Measurements from ENCODE around the gene DNASE1L2.

DNASE1L2 gene

GRCh38 chr16:2211923-2212347 is 24.3 kb upstream of the DNASE1L2 start:
- peaks cover 20% of the 10 kb centered on the region for H3K4me1 ChIP-seq (ENCODE audit: control insufficient read depth, insufficient read depth, low read length)
- H3K27me3 ChIP-seq (ENCODE audit: control insufficient read depth, insufficient read depth, low read length), result no peaks in the 10 kb centered on the region
- H3K9ac ChIP-seq (ENCODE audit: low read depth, low read length), result no peak overlapping the region
- peaks cover 22% of the 10 kb centered on the region for H3K36me3 ChIP-seq (ENCODE audit: insufficient read depth, low read length)
- H3K4me2 ChIP-seq (ENCODE audit: low read length), result peak overlapping the region; percentile 98
- H3K9me3 ChIP-seq (replicated peaks; ENCODE audit: low read length), result no peaks in the 10 kb centered on the region
- H3K4me3 ChIP-seq (ENCODE audit: low read length), result no peak overlapping the region

GRCh38 chr16:2212362-2213324 is 23.6 kb upstream of the DNASE1L2 start:
- peaks cover 19% of the 10 kb centered on the region for H3K4me1 ChIP-seq (ENCODE audit: control insufficient read depth, insufficient read depth, low read length)
- H3K4me2 ChIP-seq (ENCODE audit: low read length), result peak overlapping the region; percentile 98
- H3K9ac ChIP-seq (ENCODE audit: low read depth, low read length), result peak overlapping the region; percentile 92
- H3K36me3 ChIP-seq (ENCODE audit: insufficient read depth, low read length), result peaks cover 18% of the 10 kb centered on the region
- H3K4me3 ChIP-seq (ENCODE audit: low read length), result peak overlapping the region; percentile 97
- H3K9me3 ChIP-seq (replicated peaks; ENCODE audit: low read length), result no peaks in the 10 kb centered on the region
- no peaks in the 10 kb centered on the region for H3K27me3 ChIP-seq (ENCODE audit: control insufficient read depth, insufficient read depth, low read length)

DNA sequence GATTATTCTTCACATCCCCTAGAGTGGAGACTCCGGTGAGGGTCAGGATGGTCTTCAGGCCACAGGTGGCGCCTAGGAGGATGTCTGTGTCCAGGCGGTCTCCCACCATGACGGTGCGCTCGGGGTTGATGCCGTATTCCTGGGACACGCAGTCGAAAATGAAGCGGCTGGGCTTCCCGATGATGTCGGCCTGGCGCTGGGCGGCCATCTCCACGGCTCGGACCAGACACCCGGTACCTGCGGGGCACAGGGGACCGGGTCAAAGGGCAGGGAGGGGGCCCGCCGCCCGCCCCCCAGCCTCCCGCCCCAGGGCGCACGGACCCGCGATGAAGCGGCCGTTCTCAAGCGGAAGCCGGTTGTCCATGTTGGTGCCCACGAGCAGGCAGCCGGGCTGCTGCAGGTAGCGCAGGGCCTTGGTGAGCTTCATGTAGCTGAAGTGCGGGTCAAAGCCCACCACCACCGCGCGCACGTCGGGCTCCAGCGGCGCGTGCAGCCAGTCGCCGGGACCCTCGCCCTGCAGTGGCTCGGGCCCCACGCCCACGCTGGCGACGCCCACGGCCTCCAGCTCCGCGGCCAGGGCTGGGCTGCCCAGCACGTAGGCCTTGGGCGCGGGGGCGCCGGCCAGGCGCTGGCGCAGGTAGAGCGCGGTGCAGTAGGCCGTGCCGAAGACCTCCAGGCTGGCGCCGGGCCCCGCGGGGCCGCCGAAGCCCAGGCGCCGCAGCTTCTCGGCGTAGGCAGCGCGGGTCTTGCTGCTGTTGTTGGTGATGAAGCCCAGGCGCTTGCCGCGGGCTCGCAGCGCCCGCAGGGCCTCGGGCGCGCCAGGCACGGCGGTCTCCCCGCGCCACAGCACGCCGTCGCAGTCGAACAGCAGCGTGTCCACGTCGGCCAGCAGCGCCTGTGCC is 22.2 kb upstream of the DNASE1L2 start:
- H3K9ac ChIP-seq (ENCODE audit: low read depth, low read length), result peak overlapping the region; percentile 92
- H3K27me3 ChIP-seq (ENCODE audit: control insufficient read depth, insufficient read depth, low read length), result no peaks in the 10 kb centered on the region
- peaks cover 8% of the 10 kb centered on the region for H3K36me3 ChIP-seq (ENCODE audit: insufficient read depth, low read length)
- H3K4me1 ChIP-seq (ENCODE audit: control insufficient read depth, insufficient read depth, low read length), result peaks cover 19% of the 10 kb centered on the region
- H3K4me3 ChIP-seq (ENCODE audit: low read length), result peak overlapping the region; percentile 97
- no peaks in the 10 kb centered on the region for H3K9me3 ChIP-seq (replicated peaks; ENCODE audit: low read length)
- H3K4me2 ChIP-seq (ENCODE audit: low read length), result peak overlapping the region; percentile 98

DNA sequence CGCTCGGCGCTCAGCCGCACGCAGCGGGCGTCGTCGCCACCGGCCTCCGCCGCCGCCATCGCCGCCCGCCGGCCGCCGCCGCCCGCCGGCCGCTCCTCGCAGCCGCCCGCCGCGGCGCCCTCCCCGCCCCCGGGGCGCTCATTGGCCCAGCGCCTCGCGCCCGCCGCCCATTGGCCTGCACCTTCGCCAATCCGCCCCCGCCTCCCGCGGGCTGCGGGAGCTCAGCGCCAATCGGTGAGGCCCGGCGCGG is 21.6 kb upstream of the DNASE1L2 start, which contains the start of gene PGP:
TSS of gene PGP (minus strand) at position 122 of the 250 bp plus-strand sequence. CDS start at position 59, 63 bp downstream.
- no peaks in the 10 kb centered on the region for H3K27me3 ChIP-seq (ENCODE audit: control insufficient read depth, insufficient read depth, low read length)
- peak within 1 kb of the TSS; percentile 97 for H3K4me3 ChIP-seq (ENCODE audit: low read length)
- peaks cover 19% of the 10 kb centered on the region for H3K4me1 ChIP-seq (ENCODE audit: control insufficient read depth, insufficient read depth, low read length)
- H3K9me3 ChIP-seq (replicated peaks; ENCODE audit: low read length), result no peaks in the 10 kb centered on the region
- H3K9ac ChIP-seq (ENCODE audit: low read depth, low read length), result peak within 1 kb of the TSS; percentile 92
- H3K36me3 ChIP-seq (ENCODE audit: insufficient read depth, low read length), result peaks cover 3% of the 10 kb centered on the region
- peak within 1 kb of the TSS; percentile 98 for H3K4me2 ChIP-seq (ENCODE audit: low read length)

DNA sequence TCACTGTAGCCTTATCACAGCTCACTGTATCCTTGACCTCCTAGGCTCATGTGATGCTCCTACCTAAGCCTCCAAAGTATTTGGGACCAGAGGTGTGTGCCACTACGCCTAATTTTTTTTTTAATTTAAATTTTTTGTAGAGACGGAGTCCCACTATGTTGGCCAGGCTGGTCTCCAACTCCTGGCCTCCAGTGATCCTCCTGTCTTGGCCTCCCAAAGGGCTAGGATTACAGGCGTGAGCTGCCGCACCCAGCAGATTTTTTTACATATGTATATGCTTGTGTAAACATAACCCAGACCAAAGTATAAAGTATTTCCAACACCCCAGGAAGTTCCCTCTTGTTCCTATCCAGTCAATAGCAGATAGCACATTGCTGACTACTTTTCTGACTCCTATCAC is 19.9 kb upstream of the DNASE1L2 start:
- Histone ChIP-seq H3K9ac (ENCODE audit: low read depth, low read length) (no peak overlapping the region), H3K4me3 (ENCODE audit: low read length) (no peak overlapping the region), H3K27me3 (ENCODE audit: control insufficient read depth, insufficient read depth, low read length) (no peaks in the 10 kb centered on the region), H3K4me2 (ENCODE audit: low read length) (no peak overlapping the region), H3K36me3 (ENCODE audit: insufficient read depth, low read length) (no peaks in the 10 kb centered on the region), H3K9me3 (replicated peaks; ENCODE audit: low read length) (no peaks in the 10 kb centered on the region), H3K4me1 (ENCODE audit: control insufficient read depth, insufficient read depth, low read length) (peaks cover 19% of the 10 kb centered on the region)

DNA sequence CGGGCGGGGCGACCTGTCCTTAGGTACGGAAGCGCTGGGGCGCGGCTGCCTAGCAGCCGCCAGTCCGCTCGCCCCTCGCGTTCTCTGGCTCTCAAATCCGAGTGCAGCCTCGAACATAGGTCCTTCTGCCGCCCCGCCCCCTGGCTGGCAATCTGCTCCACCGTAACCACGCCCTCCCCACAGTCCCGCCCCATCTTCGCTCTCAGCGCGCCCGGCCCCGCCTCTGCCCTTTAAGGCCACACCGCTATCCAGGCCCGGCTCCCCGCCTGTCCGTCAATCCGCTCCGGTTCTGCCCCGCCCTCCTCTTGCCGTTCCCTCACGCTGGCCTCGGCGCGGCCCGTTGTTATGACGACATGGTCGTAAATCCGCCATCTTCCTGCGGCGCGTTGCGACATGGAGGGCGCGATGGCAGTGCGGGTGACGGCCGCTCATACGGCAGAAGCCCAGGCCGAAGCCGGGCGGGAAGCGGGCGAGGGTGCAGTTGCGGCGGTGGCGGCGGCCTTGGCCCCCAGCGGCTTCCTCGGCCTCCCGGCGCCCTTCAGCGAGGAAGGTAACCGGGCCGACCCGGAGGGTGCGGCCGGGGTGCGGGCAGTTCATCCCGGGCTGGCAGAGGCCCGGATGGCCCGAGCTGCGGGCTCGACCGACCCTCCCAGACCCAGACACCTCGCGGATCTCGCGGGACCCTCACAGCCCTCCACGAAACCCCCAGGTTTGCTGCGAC is 12.9 kb upstream of the DNASE1L2 start, which contains the start of gene E4F1:
TSS of gene E4F1 (plus strand) at position 371 of the 721 bp plus-strand sequence. CDS start at position 394, 23 bp downstream.
- H3K4me2 ChIP-seq (ENCODE audit: low read length), result peak within 1 kb of the TSS; percentile 93
- H3K36me3 ChIP-seq (ENCODE audit: insufficient read depth, low read length), result no peaks in the 10 kb centered on the region
- H3K4me1 ChIP-seq (ENCODE audit: control insufficient read depth, insufficient read depth, low read length), result peaks cover 23% of the 10 kb centered on the region
- peak within 1 kb of the TSS; percentile 94 for H3K9ac ChIP-seq (ENCODE audit: low read depth, low read length)
- no peaks in the 10 kb centered on the region for H3K27me3 ChIP-seq (ENCODE audit: control insufficient read depth, insufficient read depth, low read length)
- no peaks in the 10 kb centered on the region for H3K9me3 ChIP-seq (replicated peaks; ENCODE audit: low read length)
- H3K4me3 ChIP-seq (ENCODE audit: low read length), result peak within 1 kb of the TSS; percentile 90

- Histone ChIP-seq H3K4me3 (ENCODE audit: low read length) (peak overlapping the region; percentile 90), H3K27me3 (ENCODE audit: control insufficient read depth, insufficient read depth, low read length) (no peaks in the 10 kb centered on the region), H3K4me2 (ENCODE audit: low read length) (peak overlapping the region; percentile 93), H3K36me3 (ENCODE audit: insufficient read depth, low read length) (peaks cover 3% of the 10 kb centered on the region), H3K9ac (ENCODE audit: low read depth, low read length) (peak overlapping the region; percentile 94), H3K4me1 (ENCODE audit: control insufficient read depth, insufficient read depth, low read length) (peaks cover 23% of the 10 kb centered on the region), H3K9me3 (replicated peaks; ENCODE audit: low read length) (no peaks in the 10 kb centered on the region)
These were observed 12.2 kb upstream of the DNASE1L2 start for GRCh38 chr16:2223942-2224486.

DNA sequence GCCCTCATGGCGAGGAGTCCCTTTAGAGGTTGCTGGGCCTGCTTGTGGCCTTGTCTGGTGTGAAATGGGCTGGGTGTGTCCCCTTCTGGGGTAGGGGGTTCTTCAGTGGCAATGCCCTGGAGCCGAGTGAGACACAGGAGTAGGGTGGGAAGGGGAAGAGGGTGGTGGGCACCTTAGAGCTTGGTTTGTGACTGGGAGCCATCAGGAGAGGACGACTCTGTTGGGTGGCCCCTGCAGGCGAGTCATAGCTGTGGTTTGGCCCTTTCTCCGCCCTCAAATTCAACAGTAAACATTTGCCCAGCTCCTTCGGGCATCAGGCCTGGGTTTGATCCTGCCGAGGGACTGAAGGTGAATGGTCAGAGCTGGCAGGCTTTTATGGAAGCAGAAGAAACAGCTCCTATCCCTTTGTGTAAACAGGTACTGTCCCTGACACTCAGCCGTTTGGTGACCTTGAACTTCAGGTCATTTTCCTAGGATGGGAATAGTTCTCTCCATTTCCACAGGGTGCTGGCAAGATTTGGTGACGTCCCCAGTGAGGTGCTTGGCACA is 9.9 kb upstream of the DNASE1L2 start:
- peaks cover 22% of the 10 kb centered on the region for H3K36me3 ChIP-seq (ENCODE audit: insufficient read depth, low read length)

DNA sequence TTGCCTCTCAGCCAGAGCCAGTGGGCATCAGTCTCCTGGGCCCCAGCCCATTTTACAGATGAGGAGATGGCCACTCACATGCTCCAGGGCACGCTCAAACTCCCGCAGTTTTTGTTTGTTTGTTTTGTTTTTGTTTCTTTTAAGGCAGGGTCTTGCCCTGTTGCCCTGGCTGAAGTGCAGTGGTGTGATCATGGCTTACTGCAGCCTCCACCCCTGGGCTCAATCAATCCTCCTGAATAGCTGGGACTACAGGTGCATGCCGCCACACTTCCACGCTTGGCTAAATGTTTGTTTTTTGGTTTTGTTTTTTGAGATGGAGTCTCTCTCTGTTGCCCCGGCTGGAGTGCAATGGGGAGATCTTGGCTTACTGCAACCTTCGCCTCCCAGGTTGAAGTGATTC is 9.3 kb upstream of the DNASE1L2 start:
- H3K4me2 ChIP-seq (ENCODE audit: low read length), result peak overlapping the region; percentile 66
- no peaks in the 10 kb centered on the region for H3K9me3 ChIP-seq (replicated peaks; ENCODE audit: low read length)
- no peaks in the 10 kb centered on the region for H3K27me3 ChIP-seq (ENCODE audit: control insufficient read depth, insufficient read depth, low read length)
- H3K36me3 ChIP-seq (ENCODE audit: insufficient read depth, low read length), result peaks cover 26% of the 10 kb centered on the region
- no peak overlapping the region for H3K4me3 ChIP-seq (ENCODE audit: low read length)
- peaks cover 37% of the 10 kb centered on the region for H3K4me1 ChIP-seq (ENCODE audit: control insufficient read depth, insufficient read depth, low read length)
- peak overlapping the region; percentile 2 for H3K9ac ChIP-seq (ENCODE audit: low read depth, low read length)

More for the DNA sequence above, 9.9 kb upstream of the DNASE1L2 start:
- Histone ChIP-seq H3K9ac (ENCODE audit: low read depth, low read length) (peak overlapping the region; percentile 2), H3K9me3 (replicated peaks; ENCODE audit: low read length) (no peaks in the 10 kb centered on the region), H3K4me2 (ENCODE audit: low read length) (peak overlapping the region; percentile 66), H3K4me3 (ENCODE audit: low read length) (peak overlapping the region; percentile 38), H3K27me3 (ENCODE audit: control insufficient read depth, insufficient read depth, low read length) (no peaks in the 10 kb centered on the region), H3K4me1 (ENCODE audit: control insufficient read depth, insufficient read depth, low read length) (peaks cover 31% of the 10 kb centered on the region)

DNA sequence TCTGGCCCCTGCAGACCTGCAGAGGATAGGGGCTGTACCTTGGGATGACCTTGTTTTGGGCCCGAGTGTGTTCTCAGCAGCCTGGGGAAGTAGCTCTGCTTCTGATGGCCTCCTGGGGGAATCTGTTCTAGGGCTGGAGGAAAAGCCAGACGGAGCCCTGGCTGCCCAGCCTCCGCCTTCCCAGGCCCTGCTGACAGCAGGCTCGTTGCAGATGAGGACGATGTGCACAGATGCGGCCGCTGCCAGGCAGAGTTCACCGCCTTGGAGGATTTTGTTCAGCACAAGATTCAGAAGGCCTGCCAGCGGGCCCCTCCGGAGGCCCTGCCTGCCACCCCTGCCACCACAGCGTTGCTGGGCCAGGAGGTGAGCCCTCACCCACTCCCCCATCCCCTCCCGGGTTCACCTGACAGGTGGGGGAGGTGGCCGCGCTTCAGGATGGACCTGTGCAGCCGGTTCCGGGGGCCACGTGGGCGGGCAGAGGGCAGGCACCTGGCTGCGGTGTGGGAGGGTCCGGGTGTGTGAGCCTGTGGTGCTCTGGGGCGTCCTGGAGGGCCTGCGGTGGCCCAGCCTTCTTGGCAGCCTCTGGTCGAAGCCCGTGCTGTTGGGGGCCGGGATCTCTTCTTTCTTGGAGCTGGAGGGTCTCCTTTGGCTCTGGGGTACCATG is 8.0 kb upstream of the DNASE1L2 start:
- Histone ChIP-seq H3K4me1 (ENCODE audit: control insufficient read depth, insufficient read depth, low read length) (peaks cover 40% of the 10 kb centered on the region), H3K9ac (ENCODE audit: low read depth, low read length) (no peak overlapping the region), H3K27me3 (ENCODE audit: control insufficient read depth, insufficient read depth, low read length) (no peaks in the 10 kb centered on the region), H3K36me3 (ENCODE audit: insufficient read depth, low read length) (peaks cover 40% of the 10 kb centered on the region), H3K4me3 (ENCODE audit: low read length) (no peak overlapping the region), H3K4me2 (ENCODE audit: low read length) (no peak overlapping the region), H3K9me3 (replicated peaks; ENCODE audit: low read length) (no peaks in the 10 kb centered on the region)
